Dermis lymphatic vessel endothelial cell (primary cell): ENCODE measurements around the gene OR52M1. TPM values are rescaled to one million over a fixed set of nuclear protein-coding genes. Genes with fewer than 3 reads are reported as not detected.

Experiments used
- total RNA-seq: library from RNA; depleted of rRNA; stranded (reverse); fragments of >200 nt; gene quantifications from 2 replicates; pipeline ENCODE4 v1.2.1, GENCODE V29; 2014

The OR52M1 gene
- not detected in 2 replicates for total RNA-seq

DNA sequence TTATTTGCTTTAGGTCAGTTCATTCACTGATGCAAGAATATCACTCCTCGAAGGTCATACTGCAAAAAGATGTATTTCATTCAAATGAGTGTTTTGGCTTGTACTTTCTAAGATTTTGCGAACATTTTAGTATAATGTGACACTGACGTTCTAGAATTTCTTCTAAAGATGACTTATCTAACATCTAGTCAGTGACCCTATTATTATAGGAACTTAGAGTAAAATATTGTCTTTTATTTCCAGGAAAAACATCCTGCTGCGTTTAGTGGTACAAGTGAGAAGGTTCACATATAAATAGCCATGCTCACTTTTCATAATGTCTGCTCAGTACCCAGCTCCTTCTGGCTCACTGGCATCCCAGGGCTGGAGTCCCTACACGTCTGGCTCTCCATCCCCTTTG is at the start of gene OR52M1:
Gene OR52M1, plus strand, starts transcription at position 301 of the 400 bp plus-strand sequence. Its CDS starts 0 bp downstream, at position 301.

DNA sequence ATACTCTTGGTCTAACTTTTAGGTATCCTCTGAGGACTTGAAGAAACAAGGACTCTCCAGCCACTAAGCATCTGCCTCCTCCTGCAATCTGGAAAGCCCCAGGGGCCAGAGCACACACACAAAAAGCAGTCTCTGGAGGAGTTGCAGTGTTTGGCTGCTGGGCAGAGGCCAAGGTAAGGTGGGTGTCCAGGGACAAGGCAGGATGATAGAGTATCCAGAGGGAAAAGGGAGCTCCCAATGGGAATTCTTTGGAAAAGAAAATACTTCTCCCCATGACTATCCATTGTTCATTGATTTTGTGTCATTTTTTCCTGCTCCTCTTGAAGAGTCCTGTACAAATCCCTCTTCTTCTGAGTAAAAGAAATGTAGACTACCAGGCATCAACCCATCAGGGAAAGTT is 36.5 kb downstream of the OR52M1 start, which contains the start of gene OR52I2:
Gene OR52I2, plus strand, starts transcription at position 301 of the 400 bp plus-strand sequence.

DNA sequence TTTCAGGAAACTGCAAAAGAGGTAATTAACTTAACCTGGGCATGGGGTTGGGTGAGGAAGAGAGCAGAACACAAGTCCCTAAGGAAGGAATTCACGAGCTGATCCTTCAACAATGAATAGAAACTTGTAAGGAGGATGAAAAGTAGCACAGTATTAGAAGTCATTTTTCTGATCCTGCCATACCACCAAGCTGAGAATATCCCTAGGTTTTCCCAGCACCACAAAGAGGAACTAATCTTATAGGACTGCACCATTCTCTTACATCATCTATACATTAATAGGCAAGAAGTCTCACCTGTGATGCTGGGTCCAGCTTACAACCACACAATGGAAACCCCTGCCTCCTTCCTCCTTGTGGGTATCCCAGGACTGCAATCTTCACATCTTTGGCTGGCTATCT is 48.7 kb downstream of the OR52M1 start, which contains the start of gene OR52I1:
Gene OR52I1, plus strand, starts transcription at position 301 of the 400 bp plus-strand sequence. Its CDS starts 0 bp downstream, at position 301.

Other genes starting within 250 kb of the OR52M1 start
- gene OR52B4, start 176.8 kb upstream of the OR52M1 start, total RNA-seq: not detected in 2 replicates
- 24.8 and 28.7 TPM in 2 replicates for gene TRIM21, start 151.5 kb upstream of the OR52M1 start, total RNA-seq
- not detected in 2 replicates for gene OR52K2, start 95.9 kb upstream of the OR52M1 start, total RNA-seq
- not detected in 2 replicates for gene OR52K1, start 62.5 kb upstream of the OR52M1 start, total RNA-seq
- not detected in 2 replicates for gene OR52I2, start 36.6 kb downstream of the OR52M1 start, total RNA-seq
- gene OR52I1, start 48.8 kb downstream of the OR52M1 start, total RNA-seq: not detected in 2 replicates
- gene TRIM68, start 63.0 kb downstream of the OR52M1 start, total RNA-seq: 7.6 and 11.4 TPM in 2 replicates
- gene OR51D1, start 92.3 kb downstream of the OR52M1 start, total RNA-seq: not detected in 2 replicates
- not detected in 2 replicates for gene OR51E1, start 98.8 kb downstream of the OR52M1 start, total RNA-seq
- gene OR51E2, start 152.7 kb downstream of the OR52M1 start, total RNA-seq: not detected in 2 replicates
- gene MMP26, start 159.6 kb downstream of the OR52M1 start, total RNA-seq: not detected in 2 replicates
- gene OR51F1, start 224.7 kb downstream of the OR52M1 start, total RNA-seq: not detected in 2 replicates